Measurements from ENCODE around the gene POU2F1. TPM values are rescaled to one million over a fixed set of nuclear protein-coding genes. Genes with fewer than 3 reads are reported as not detected.

The POU2F1 gene
- total and polyA plus RNA-seq, 2 experiments from 2014 or later = 38.8 to 66.1 TPM

GRCh38 chr1:167455786-167456446 lies 235.2 kb downstream of the POU2F1 start (continued):
- TF ChIP-seq CTCF (conservative IDR thresholded peaks at IDR 0.05; ENCODE audit: low read depth in 2 of 2) = no peak
- TF ChIP-seq STAT1 (IDR thresholded peaks at IDR 0.05; ENCODE audit: unreplicated experiment) = no peak
- no peak for TF ChIP-seq NANOG (IDR thresholded peaks at IDR 0.05; ENCODE audit: borderline replicate concordance)
- no peak for TF ChIP-seq REST (IDR thresholded peaks at IDR 0.05; ENCODE audit: unreplicated experiment)

GRCh38 chr1:167456524-167456923 lies 235.8 kb downstream of the POU2F1 start:
- H3K27me3 Mint-ChIP-seq (ENCODE audit: insufficient read depth, low read depth, poor library complexity) = peaks cover 27% of the 10 kb centered on the region
- Histone ChIP-seq H3K4me2 (no peak overlapping the region), H3K9me2 (ENCODE audit: insufficient read depth) (no peaks in the 10 kb centered on the region), H2AFZ (no peak overlapping the region), H3K4me3 (peak overlapping the region; percentile 89; the same call in 1 of the 2 replicates), H3K27ac (ENCODE audit: low read depth) (no peak overlapping the region), H3K36me3 (ENCODE audit: insufficient read depth) (no peaks in the 10 kb centered on the region), H3K79me2 (replicated peaks; ENCODE audit: insufficient read depth) (no peaks in the 10 kb centered on the region), H3K4me1 (ENCODE audit: insufficient read depth) (peaks cover 10% of the 10 kb centered on the region; the same call in 1 of the 2 replicates), H4K20me1 (replicated peaks; ENCODE audit: insufficient read depth) (no peaks in the 10 kb centered on the region), H3F3A (replicated peaks; ENCODE audit: low read depth) (peaks cover 2% of the 10 kb centered on the region; the same call in 1 of the 2 replicates), H3K27me3 (ENCODE audit: insufficient read depth) (peaks cover 49% of the 10 kb centered on the region)
- peak overlapping the region; percentile 67; the same call in 2 of the 3 replicates for H3K4me3 Mint-ChIP-seq
- ATAC-seq (no peak), DNase-seq (ENCODE audit: low spot score) (no peak)
- TF ChIP-seq ETS1 (IDR thresholded peaks at IDR 0.05) (no peak), ZNF462 (CRISPR knock-in tag; IDR thresholded peaks at IDR 0.05) (no peak), STAT1 (IDR thresholded peaks at IDR 0.05; ENCODE audit: unreplicated experiment) (no peak), EZH2phosphoT487 (IDR thresholded peaks at IDR 0.05; ENCODE audit: unreplicated experiment) (no peak), CTCF (conservative IDR thresholded peaks at IDR 0.05; ENCODE audit: low read depth in 2 of 2) (no peak)
- H3K36me3 Mint-ChIP-seq (ENCODE audit: low read depth) = no peaks in the 10 kb centered on the region
- H3K9me3 Mint-ChIP-seq = no peaks in the 10 kb centered on the region
- H3K4me1 Mint-ChIP-seq = peaks cover 25% of the 10 kb centered on the region
- H3K27ac Mint-ChIP-seq = no peak overlapping the region
